ENCODE results near the gene SPTSSA. TPM values are rescaled to one million over a fixed set of nuclear protein-coding genes. Genes with fewer than 3 reads are reported as not detected.
A peak's percentile ranks its signal among the peaks of the same experiment; 100 is the strongest.

The SPTSSA gene
- total RNA-seq, 1 donor from 2014 or later: 9.6 TPM

DNA sequence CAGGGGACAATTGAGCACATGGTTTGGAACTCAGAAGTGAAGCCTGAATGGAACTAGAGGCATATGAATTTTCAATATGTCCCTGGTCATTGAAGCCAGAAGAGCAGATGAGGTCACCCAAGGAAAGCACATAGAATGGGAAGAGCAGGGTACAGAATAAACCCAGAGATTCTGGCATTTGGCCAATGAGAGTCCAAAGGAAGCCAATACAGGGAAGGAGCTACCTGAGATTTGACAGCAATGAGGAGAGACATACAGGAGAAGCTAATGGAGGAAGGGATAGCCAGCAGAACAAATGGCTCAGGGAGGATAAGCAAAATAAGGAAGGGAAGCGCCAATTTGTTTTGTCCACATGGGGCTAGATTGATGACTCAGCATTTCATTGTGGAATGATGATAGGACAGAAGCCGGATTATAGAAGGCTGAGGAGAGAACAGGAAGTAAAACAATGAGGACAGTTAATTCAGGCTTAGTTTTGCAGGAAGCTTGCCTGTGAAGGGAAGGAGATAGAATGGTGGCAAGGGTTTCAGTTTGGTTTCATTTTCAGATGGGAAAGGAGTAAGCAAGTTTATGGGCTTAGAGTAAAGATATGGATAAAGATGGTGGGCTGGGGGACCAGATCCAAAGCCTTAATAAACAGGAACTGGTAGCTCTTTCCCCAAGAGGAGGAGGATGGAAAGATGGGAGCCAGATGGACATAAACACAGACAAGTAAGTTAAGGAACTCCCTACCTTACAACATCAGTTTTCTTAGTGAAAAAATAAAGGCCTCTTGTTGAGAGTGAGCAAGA, 3.2 kb upstream of the SPTSSA start:
- Histone ChIP-seq H3K4me3 (no peak overlapping the region), H3K27me3 (no peaks in the 10 kb centered on the region), H3K4me1 (peaks cover 0 to 5% of the 10 kb centered on the region in 2 donors), H3K27ac (no peak overlapping the region), H3K9me3 (no peaks in the 10 kb centered on the region), H3K36me3 (no peaks in the 10 kb centered on the region)
- TF ChIP-seq, protein P1, sequence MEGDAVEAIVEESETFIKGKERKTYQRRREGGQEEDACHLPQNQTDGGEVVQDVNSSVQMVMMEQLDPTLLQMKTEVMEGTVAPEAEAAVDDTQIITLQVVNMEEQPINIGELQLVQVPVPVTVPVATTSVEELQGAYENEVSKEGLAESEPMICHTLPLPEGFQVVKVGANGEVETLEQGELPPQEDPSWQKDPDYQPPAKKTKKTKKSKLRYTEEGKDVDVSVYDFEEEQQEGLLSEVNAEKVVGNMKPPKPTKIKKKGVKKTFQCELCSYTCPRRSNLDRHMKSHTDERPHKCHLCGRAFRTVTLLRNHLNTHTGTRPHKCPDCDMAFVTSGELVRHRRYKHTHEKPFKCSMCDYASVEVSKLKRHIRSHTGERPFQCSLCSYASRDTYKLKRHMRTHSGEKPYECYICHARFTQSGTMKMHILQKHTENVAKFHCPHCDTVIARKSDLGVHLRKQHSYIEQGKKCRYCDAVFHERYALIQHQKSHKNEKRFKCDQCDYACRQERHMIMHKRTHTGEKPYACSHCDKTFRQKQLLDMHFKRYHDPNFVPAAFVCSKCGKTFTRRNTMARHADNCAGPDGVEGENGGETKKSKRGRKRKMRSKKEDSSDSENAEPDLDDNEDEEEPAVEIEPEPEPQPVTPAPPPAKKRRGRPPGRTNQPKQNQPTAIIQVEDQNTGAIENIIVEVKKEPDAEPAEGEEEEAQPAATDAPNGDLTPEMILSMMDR (IDR thresholded peaks at IDR 0.05): no peak
- intact Hi-C loops (cut with DNase I): loop anchor here (10.0 kb wide), 1 partner anchor 170 kb away; the partner anchor contains the start of gene SNX6
- DNase-seq (ENCODE audit: low spot score in 2 of 2): no peak

GRCh38 chr14:34463598-34463961, 1.5 kb upstream of the SPTSSA start:
- intact Hi-C loops (cut with DNase I): loop anchor here (2.0 to 10.0 kb wide), 5 partner anchors 74 to 584 kb away; partner anchors contain the start of genes EAPP, FAM177A1, SNX6 and SRP54
- H3K9me3 ChIP-seq: no peaks in the 10 kb centered on the region
- no peak for DNase-seq (ENCODE audit: low spot score in 2 of 2)
- peaks cover 0 to 7% of the 10 kb centered on the region in 2 donors for H3K4me1 ChIP-seq
- H3K4me3 ChIP-seq: no peak overlapping the region
- no peaks in the 10 kb centered on the region for H3K36me3 ChIP-seq
- TF ChIP-seq, protein P1 (IDR thresholded peaks at IDR 0.05): no peak
- no peak overlapping the region for H3K27ac ChIP-seq
- H3K27me3 ChIP-seq: no peaks in the 10 kb centered on the region

- peak overlapping the region; percentile 80 to 86 for H3K4me3 ChIP-seq
- no peaks in the 10 kb centered on the region for H3K9me3 ChIP-seq
- peak in 1 of 2 donors; percentile 77 for DNase-seq (ENCODE audit: low spot score in 2 of 2)
- H3K4me1 ChIP-seq: peaks cover 0 to 7% of the 10 kb centered on the region in 2 donors
- H3K27ac ChIP-seq: peak overlapping the region; percentile 76 to 94
- H3K36me3 ChIP-seq: peaks cover 0 to under 1% of the 10 kb centered on the region in 2 donors
- TF ChIP-seq, protein P1 (IDR thresholded peaks at IDR 0.05): no peak
- no peaks in the 10 kb centered on the region for H3K27me3 ChIP-seq
- intact Hi-C loops (cut with DNase I): loop anchor here (1.0 to 10.0 kb wide), 6 partner anchors 36 to 586 kb away; partner anchors contain the start of genes EAPP, FAM177A1, SNX6 and SRP54
Observed at GRCh38 chr14:34461334-34462131, 507 bp downstream of the SPTSSA start.

GRCh38 chr14:34460841-34461240, 1.2 kb downstream of the SPTSSA start:
- peaks cover 0 to 7% of the 10 kb centered on the region in 2 donors for H3K4me1 ChIP-seq
- TF ChIP-seq, protein P1 (IDR thresholded peaks at IDR 0.05): no peak
- no peak for DNase-seq (ENCODE audit: low spot score in 2 of 2)
- intact Hi-C loops (cut with DNase I): loop anchor here (5.0 to 10.0 kb wide), 4 partner anchors 76 to 586 kb away; partner anchors contain the start of genes EAPP, FAM177A1 and SNX6
- H3K9me3 ChIP-seq: no peaks in the 10 kb centered on the region
- peaks cover 0 to 8% of the 10 kb centered on the region in 2 donors for H3K36me3 ChIP-seq
- peak overlapping the region; percentile 80 to 86 for H3K4me3 ChIP-seq
- peak overlapping the region in 1 of 2 donors; percentile 76 for H3K27ac ChIP-seq
- no peaks in the 10 kb centered on the region for H3K27me3 ChIP-seq

DNA sequence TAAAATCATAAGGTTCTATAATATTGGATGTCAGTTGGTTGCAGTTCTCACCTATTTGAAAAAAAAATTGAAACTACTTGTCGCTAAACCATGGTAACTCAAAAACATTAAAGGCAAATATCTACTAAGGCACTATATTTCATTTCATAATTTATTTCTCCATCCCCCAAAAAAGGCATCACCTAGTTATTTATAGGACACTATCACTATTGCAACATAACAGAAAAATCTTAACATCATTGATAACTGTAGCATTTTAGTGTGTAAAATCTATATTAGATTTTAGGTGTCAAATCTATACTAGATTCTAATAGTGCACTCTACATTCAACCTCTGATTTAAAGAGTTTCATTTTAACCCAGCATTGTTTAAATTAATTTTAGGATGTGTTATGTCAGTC, 1.7 kb downstream of the SPTSSA start:
- Histone ChIP-seq H3K4me1 (peaks cover 0 to 7% of the 10 kb centered on the region in 2 donors), H3K27me3 (no peaks in the 10 kb centered on the region), H3K36me3 (peaks cover 0 to 13% of the 10 kb centered on the region in 2 donors), H3K27ac (no peak overlapping the region), H3K4me3 (peak overlapping the region in 1 of 2 donors; percentile 86), H3K9me3 (no peaks in the 10 kb centered on the region)
- no peak for DNase-seq (ENCODE audit: low spot score in 2 of 2)
- intact Hi-C loops (cut with DNase I): loop anchor here (5.0 to 10.0 kb wide), 4 partner anchors 77 to 587 kb away; partner anchors contain the start of genes EAPP, FAM177A1 and SNX6
- TF ChIP-seq, protein P1 (IDR thresholded peaks at IDR 0.05): no peak

Data from ascending aorta (tissue), 2 donors.